ENCODE results near the gene RPS27A.
"Not testable (repeated sequence)": the region's sequence is repeated elsewhere in the genome, so short reads cannot be mapped to it uniquely, and the experiment has no call there.

Gene RPS27A

DNA sequence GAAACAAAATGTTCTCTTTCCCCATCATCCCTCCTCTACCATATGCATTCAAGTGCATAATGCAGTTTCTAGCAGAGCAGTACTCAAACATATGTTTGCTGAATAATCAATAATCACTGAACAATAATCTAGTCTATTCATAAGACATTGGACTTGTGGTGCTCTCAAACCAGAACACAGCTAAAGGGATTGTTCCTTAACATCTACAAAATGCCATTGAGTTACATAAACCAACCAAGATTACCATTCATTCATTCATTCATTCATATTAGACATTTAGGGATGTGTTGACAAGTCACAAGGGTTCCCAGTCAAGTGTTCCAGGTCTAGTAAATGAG, 4.3 kb upstream of the RPS27A start:
- DNase-seq (ENCODE audit: insufficient read length) (no peak), FAIRE-seq (no peak)
- no peak for TF ChIP-seq TAF1 (IDR thresholded peaks at IDR 0.05; ENCODE audit: borderline replicate concordance, low read depth, low read length)
- TF ChIP-seq POLR2A (IDR thresholded peaks at IDR 0.05; ENCODE audit: low read depth, low read length), result no peak

GRCh38 chr2:55229221-55229620, 3.3 kb upstream of the RPS27A start:
- no peak for TF ChIP-seq POLR2AphosphoS5 (IDR thresholded peaks at IDR 0.05; ENCODE audit: low read depth, low read length)
- no peak for TF ChIP-seq TAF1 (IDR thresholded peaks at IDR 0.05; ENCODE audit: borderline replicate concordance, low read depth, low read length)
- TF ChIP-seq POLR2A (IDR thresholded peaks at IDR 0.05; ENCODE audit: low read depth, low read length), result no peak
- DNase-seq (ENCODE audit: insufficient read length), result no peak
- no peak for FAIRE-seq

DNA sequence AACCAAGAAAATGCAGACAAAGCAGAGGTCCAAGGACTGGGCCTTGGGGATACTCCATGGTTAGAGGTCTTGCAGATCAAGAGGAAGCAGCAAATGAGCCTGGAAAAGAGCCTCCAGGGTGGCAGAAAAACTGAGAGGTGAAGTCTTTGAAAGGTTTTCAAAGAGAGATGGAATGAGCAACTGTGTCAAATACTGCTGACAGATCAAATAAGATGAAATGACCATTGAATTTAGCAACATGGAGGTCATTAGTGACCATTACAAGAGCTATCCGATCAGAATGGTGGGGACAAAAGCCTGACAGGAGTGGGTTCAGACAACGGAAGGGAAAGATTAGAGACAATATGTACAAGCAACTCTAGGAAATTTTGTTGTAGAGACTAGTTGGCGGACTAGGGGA, 1.9 kb upstream of the RPS27A start:
- FAIRE-seq, result no peak
- DNase-seq (ENCODE audit: insufficient read length), result no peak
- TF ChIP-seq TAF1 (IDR thresholded peaks at IDR 0.05; ENCODE audit: borderline replicate concordance, low read depth, low read length), result no peak
- TF ChIP-seq POLR2AphosphoS5 (IDR thresholded peaks at IDR 0.05; ENCODE audit: low read depth, low read length), result no peak
- TF ChIP-seq POLR2A (IDR thresholded peaks at IDR 0.05; ENCODE audit: low read depth, low read length), result no peak

DNA sequence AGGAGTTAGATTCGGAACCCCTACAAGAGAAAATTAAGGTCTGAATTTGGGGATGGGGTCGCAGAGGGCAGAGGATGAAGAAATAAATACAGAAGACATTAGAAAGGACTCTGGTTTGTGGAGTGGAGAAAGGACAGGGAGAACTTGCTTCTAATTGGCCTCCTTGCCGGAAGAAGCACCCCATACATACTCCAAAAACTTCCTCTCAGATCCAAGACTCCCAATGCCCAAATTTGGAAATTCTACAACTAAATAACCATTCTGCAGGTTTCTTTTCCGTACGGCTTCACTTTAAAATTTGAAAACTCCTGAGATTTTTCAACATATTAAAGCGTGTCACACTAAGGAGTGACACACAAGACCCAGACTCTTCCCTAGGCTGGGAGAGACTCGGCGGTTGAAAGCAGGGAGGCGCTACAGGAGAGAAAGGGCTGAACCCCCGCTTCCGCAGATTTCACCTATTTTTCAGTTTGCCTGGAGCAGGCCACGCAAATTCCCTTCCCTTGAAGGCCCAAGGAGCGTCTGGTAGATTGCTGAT, 873 bp upstream of the RPS27A start:
- DNase-seq (ENCODE audit: insufficient read length), result no peak
- FAIRE-seq, result no peak
- TF ChIP-seq POLR2AphosphoS5 (IDR thresholded peaks at IDR 0.05; ENCODE audit: low read depth, low read length) (no peak), POLR2A (IDR thresholded peaks at IDR 0.05; ENCODE audit: low read depth, low read length) (no peak), TAF1 (IDR thresholded peaks at IDR 0.05; ENCODE audit: borderline replicate concordance, low read depth, low read length) (no peak)

GRCh38 chr2:55232863-55233657, 572 bp downstream of the RPS27A start:
- TF ChIP-seq POLR2A (IDR thresholded peaks at IDR 0.05; ENCODE audit: low read depth, low read length), result no peak; the same call in none of the 2 replicates
- DNase-seq (ENCODE audit: insufficient read length) (peak; percentile 33), FAIRE-seq (no peak)

DNA sequence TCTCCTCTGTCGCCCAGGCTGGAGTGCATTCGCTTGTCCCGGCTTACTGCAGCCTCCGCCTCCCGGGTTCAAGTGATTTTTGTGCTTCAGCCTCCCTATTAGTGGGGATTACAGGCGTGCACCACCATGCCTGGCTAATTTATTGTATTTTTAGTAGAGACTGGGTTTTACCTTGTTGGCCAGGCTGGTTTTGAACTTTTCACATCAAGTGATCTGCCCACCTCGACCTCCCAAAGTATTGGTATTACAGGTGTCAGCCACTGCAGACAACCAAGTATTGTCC, 1.1 kb downstream of the RPS27A start:
- DNase-seq (ENCODE audit: insufficient read length), result no peak
- no peak for FAIRE-seq
- TF ChIP-seq POLR2A (IDR thresholded peaks at IDR 0.05; ENCODE audit: low read depth, low read length) (no peak), TAF1 (IDR thresholded peaks at IDR 0.05; ENCODE audit: borderline replicate concordance, low read depth, low read length) (no peak), POLR2AphosphoS5 (IDR thresholded peaks at IDR 0.05; ENCODE audit: low read depth, low read length) (no peak)

DNA sequence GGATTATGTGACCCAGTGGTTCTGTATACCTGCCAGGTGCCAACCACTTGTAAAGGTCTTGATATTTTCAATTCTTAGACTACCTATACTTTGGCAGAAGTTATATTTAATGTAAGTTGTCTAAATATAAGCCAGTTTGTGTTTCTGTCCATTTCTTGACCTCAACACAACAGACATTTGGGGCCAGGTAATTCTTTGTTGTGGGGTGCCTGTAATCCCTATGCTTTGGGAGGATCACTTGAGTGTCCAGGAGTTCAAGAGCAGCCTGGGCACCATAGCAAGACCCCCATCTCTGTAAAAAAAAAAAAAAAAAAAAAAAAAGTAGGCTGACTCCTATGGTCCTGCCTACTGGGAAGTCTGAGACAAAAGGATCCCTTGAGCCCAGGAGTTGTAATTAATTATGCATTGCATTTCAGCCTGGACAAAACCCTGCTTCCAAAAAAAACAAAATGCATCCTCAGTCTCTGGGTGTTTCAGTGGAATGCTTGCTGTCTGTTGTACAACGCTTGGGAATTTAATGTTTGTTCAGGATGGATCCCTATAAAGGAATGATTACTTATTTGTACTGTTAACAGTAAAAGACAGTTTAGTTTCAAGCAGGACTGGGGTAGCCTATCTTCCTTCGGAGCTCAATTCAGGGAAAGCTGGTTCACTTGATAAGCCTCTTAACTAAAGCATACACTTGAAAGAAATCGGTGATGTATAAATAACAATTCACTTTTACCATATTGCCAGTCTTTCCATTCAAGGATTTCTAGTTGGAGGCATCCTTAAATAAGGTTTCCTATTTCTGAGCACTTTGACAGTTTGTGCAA, 3.4 kb downstream of the RPS27A start:
- FAIRE-seq, result no peak
- TF ChIP-seq POLR2A (IDR thresholded peaks at IDR 0.05; ENCODE audit: low read depth, low read length), result peak; percentile 15; the same call in 1 of the 2 replicates
- TF ChIP-seq TAF1 (IDR thresholded peaks at IDR 0.05; ENCODE audit: borderline replicate concordance, low read depth, low read length), result no peak
- TF ChIP-seq POLR2AphosphoS5 (IDR thresholded peaks at IDR 0.05; ENCODE audit: low read depth, low read length), result peak; percentile 66; the same call in 1 of the 2 replicates

GRCh38 chr2:55236992-55237543, 4.6 kb downstream of the RPS27A start:
- DNase-seq (ENCODE audit: insufficient read length) (no peak), FAIRE-seq (no peak)
- TF ChIP-seq POLR2A (IDR thresholded peaks at IDR 0.05; ENCODE audit: low read depth, low read length), result peak; percentile 54
- TF ChIP-seq POLR2AphosphoS5 (IDR thresholded peaks at IDR 0.05; ENCODE audit: low read depth, low read length), result peak; percentile 69
- no peak for TF ChIP-seq TAF1 (IDR thresholded peaks at IDR 0.05; ENCODE audit: borderline replicate concordance, low read depth, low read length)

More for the DNA sequence above, 3.4 kb downstream of the RPS27A start:
- no peak for DNase-seq (ENCODE audit: insufficient read length)

DNA sequence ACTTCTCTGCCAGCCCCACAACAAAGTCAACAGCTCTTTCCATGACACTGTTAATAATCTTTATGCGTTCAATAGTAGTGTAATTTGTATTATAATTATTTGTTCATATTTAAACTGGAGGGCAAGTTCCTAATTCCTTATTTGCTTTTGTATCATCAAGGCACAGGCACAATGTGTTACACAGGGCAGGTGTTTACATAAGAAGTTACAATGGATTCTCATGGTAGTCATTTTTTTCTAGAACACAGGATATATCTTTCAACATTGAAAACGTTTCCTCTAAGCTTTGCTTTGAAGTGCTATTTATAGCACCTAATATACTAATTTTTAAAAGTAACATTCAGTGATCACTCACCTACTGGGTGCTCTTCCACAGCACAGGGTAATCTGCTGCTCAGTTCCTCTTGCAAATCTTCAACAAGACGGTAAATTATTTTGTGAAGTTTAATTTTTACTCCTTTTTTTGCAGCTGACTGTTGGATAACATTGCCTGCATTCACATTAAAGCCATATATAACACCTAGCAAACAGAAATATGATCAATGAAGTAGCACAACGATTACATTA, 7.3 kb downstream of the RPS27A start:
- no peak for TF ChIP-seq POLR2A (IDR thresholded peaks at IDR 0.05; ENCODE audit: low read depth, low read length)
- no peak for TF ChIP-seq POLR2AphosphoS5 (IDR thresholded peaks at IDR 0.05; ENCODE audit: low read depth, low read length)
- DNase-seq (ENCODE audit: insufficient read length) (no peak), FAIRE-seq (no peak)

GRCh38 chr2:55241582-55241981, 9.1 kb downstream of the RPS27A start:
- not testable (repeated sequence) for DNase-seq (ENCODE audit: insufficient read length); FAIRE-seq

DNA sequence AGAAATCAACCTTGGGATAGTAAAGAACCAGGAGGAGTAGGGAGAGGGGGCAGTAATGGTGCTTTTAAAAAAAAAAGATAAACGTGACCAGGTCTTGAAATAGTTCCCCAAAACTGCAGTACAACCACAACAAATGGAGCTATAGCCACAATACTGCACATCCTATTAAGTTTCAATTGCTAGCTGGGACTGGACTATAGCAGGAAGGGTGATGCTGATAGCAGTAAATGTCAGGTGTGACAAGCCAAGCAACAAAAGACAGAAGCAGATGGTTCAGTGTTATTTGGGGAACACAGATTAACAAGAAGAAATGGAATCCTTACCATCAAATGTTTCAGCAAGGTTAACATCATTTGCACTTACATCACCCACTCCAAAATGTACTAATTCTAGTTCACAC, 10.1 kb downstream of the RPS27A start:
- no peak for TF ChIP-seq TAF1 (IDR thresholded peaks at IDR 0.05; ENCODE audit: borderline replicate concordance, low read depth, low read length)
- TF ChIP-seq POLR2A (IDR thresholded peaks at IDR 0.05; ENCODE audit: low read depth, low read length), result no peak
- no peak for TF ChIP-seq POLR2AphosphoS5 (IDR thresholded peaks at IDR 0.05; ENCODE audit: low read depth, low read length)
- DNase-seq (ENCODE audit: insufficient read length) (no peak), FAIRE-seq (no peak)

- no peak for TF ChIP-seq POLR2A (IDR thresholded peaks at IDR 0.05; ENCODE audit: low read depth, low read length)
- TF ChIP-seq POLR2AphosphoS5 (IDR thresholded peaks at IDR 0.05; ENCODE audit: low read depth, low read length), result no peak
- TF ChIP-seq TAF1 (IDR thresholded peaks at IDR 0.05; ENCODE audit: borderline replicate concordance, low read depth, low read length), result no peak
- no peak for DNase-seq (ENCODE audit: insufficient read length)
- FAIRE-seq, result no peak
Measured at GRCh38 chr2:55245411-55245810, 12.9 kb downstream of the RPS27A start.

All from GM12892 (cell line).